Measurements from ENCODE around the gene OR2S2.

GRCh38 chr9:35972093-35972492, 14.1 kb upstream of the OR2S2 start:
- TF ChIP-seq, protein P1, sequence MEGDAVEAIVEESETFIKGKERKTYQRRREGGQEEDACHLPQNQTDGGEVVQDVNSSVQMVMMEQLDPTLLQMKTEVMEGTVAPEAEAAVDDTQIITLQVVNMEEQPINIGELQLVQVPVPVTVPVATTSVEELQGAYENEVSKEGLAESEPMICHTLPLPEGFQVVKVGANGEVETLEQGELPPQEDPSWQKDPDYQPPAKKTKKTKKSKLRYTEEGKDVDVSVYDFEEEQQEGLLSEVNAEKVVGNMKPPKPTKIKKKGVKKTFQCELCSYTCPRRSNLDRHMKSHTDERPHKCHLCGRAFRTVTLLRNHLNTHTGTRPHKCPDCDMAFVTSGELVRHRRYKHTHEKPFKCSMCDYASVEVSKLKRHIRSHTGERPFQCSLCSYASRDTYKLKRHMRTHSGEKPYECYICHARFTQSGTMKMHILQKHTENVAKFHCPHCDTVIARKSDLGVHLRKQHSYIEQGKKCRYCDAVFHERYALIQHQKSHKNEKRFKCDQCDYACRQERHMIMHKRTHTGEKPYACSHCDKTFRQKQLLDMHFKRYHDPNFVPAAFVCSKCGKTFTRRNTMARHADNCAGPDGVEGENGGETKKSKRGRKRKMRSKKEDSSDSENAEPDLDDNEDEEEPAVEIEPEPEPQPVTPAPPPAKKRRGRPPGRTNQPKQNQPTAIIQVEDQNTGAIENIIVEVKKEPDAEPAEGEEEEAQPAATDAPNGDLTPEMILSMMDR (IDR thresholded peaks at IDR 0.05), result no peak
- no peak for TF ChIP-seq ZFX (IDR thresholded peaks at IDR 0.05; ENCODE audit: borderline replicate concordance)

Data from 22Rv1 (cell line).